GM23338 (cell line): ENCODE measurements around the gene EXOC3L1.

Experiments
- EZH2 ChIP-seq: fragments of 200-600 bp; sonication (generic); IDR thresholded peaks from one replicate; pipeline ENCODE4 v1.8.0; 2017; ENCODE audit warnings: antibody characterized with exemption, mild to moderate bottlenecking, low read depth; ENCODE audit not compliant: unreplicated experiment
- TF ChIP-seq, protein P1 (sequence below), 2 experiments: fragments of 200-600 bp in 1 of 2; sonication (generic) in 1 of 2; conservative IDR thresholded peaks; 2 replicates each; pipeline versions ENCODE4 v1.5.1 to v1.6.1; 2016 to 2017; ENCODE audit warnings: antibody characterized with exemption in 2 of 2, low read depth in 2 of 2, mild to moderate bottlenecking in 2 of 2, moderate library complexity in 1 of 2
- TF ChIP-seq, protein P2 (sequence below): IDR thresholded peaks from one replicate; pipeline ENCODE4 v1.6.1; 2018; ENCODE audit warnings: antibody characterized with exemption; ENCODE audit not compliant: unreplicated experiment
- TF ChIP-seq, protein P3 (sequence below): IDR thresholded peaks from 2 replicates; pipeline ENCODE4 v1.6.1; 2016; ENCODE audit warnings: antibody characterized with exemption

DNA sequence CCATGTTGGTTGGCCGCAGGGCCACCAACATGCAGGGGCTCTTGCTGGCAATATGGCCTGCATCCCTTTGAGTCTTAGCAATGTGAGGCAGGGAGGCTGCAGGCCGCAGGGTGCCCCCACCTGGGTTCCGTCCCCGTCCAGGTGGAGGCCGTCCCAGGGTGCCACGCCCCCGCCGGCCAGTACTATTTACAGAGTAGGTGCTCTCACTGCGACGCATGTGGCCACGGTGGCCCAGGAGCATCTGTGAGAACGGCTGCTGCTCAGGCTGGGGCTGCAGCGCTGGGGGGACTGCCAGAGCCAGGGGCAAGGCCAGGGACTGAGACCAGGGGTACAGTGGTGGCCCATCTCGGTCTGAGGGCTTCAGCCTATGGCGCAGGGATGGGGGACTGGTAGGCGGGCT, 9.8 kb downstream of the EXOC3L1 start:
- TF ChIP-seq, protein P1, sequence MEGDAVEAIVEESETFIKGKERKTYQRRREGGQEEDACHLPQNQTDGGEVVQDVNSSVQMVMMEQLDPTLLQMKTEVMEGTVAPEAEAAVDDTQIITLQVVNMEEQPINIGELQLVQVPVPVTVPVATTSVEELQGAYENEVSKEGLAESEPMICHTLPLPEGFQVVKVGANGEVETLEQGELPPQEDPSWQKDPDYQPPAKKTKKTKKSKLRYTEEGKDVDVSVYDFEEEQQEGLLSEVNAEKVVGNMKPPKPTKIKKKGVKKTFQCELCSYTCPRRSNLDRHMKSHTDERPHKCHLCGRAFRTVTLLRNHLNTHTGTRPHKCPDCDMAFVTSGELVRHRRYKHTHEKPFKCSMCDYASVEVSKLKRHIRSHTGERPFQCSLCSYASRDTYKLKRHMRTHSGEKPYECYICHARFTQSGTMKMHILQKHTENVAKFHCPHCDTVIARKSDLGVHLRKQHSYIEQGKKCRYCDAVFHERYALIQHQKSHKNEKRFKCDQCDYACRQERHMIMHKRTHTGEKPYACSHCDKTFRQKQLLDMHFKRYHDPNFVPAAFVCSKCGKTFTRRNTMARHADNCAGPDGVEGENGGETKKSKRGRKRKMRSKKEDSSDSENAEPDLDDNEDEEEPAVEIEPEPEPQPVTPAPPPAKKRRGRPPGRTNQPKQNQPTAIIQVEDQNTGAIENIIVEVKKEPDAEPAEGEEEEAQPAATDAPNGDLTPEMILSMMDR (conservative IDR thresholded peaks at IDR 0.05; ENCODE audit: low read depth in 2 of 2), result no peak
- no peak for TF ChIP-seq EZH2
- TF ChIP-seq, protein P2, sequence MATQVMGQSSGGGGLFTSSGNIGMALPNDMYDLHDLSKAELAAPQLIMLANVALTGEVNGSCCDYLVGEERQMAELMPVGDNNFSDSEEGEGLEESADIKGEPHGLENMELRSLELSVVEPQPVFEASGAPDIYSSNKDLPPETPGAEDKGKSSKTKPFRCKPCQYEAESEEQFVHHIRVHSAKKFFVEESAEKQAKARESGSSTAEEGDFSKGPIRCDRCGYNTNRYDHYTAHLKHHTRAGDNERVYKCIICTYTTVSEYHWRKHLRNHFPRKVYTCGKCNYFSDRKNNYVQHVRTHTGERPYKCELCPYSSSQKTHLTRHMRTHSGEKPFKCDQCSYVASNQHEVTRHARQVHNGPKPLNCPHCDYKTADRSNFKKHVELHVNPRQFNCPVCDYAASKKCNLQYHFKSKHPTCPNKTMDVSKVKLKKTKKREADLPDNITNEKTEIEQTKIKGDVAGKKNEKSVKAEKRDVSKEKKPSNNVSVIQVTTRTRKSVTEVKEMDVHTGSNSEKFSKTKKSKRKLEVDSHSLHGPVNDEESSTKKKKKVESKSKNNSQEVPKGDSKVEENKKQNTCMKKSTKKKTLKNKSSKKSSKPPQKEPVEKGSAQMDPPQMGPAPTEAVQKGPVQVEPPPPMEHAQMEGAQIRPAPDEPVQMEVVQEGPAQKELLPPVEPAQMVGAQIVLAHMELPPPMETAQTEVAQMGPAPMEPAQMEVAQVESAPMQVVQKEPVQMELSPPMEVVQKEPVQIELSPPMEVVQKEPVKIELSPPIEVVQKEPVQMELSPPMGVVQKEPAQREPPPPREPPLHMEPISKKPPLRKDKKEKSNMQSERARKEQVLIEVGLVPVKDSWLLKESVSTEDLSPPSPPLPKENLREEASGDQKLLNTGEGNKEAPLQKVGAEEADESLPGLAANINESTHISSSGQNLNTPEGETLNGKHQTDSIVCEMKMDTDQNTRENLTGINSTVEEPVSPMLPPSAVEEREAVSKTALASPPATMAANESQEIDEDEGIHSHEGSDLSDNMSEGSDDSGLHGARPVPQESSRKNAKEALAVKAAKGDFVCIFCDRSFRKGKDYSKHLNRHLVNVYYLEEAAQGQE, result no peak
- TF ChIP-seq, protein P3, sequence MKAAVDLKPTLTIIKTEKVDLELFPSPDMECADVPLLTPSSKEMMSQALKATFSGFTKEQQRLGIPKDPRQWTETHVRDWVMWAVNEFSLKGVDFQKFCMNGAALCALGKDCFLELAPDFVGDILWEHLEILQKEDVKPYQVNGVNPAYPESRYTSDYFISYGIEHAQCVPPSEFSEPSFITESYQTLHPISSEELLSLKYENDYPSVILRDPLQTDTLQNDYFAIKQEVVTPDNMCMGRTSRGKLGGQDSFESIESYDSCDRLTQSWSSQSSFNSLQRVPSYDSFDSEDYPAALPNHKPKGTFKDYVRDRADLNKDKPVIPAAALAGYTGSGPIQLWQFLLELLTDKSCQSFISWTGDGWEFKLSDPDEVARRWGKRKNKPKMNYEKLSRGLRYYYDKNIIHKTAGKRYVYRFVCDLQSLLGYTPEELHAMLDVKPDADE, result no peak
